ENCODE results near the gene COL18A1.

GRCh38 chr21:45533361-45533845 is 128.4 kb downstream of the COL18A1 start:
- TF ChIP-seq CTCF (IDR thresholded peaks at IDR 0.05), result no peak
- no peak for TF ChIP-seq POLR2A (IDR thresholded peaks at IDR 0.05)
- TF ChIP-seq EP300 (IDR thresholded peaks at IDR 0.05), result no peak
